UCSD-AML1 (cell line): ENCODE measurements around the gene CP.
"Not testable (repeated sequence)": the region's sequence is repeated elsewhere in the genome, so short reads cannot be mapped to it uniquely, and the experiment has no call there.

Experiments
- DNase-seq: peaks from one replicate; lab custom pipeline; 2025; ENCODE audit not compliant: unreplicated experiment; lab: John Stamatoyannopoulos, UW

CP gene

GRCh38 chr3:149221783-149222517, at the start of gene CP:
CP (minus strand) TSS chr3:149221829; CDS start chr3:149221792, 37 bp downstream.
- DNase-seq = no peak

- DNase-seq = no peak
These were observed 48.6 kb upstream of the CP start for GRCh38 chr3:149270180-149270579.

GRCh38 chr3:149269687-149270086, 48.1 kb upstream of the CP start:
- DNase-seq = no peak

- DNase-seq = no peak
These were observed 45.9 kb upstream of the CP start for GRCh38 chr3:149267565-149267964.

GRCh38 chr3:149266736-149267135, 45.1 kb upstream of the CP start:
- no peak for DNase-seq

- no peak for DNase-seq
These were observed 42.2 kb upstream of the CP start for GRCh38 chr3:149263856-149264255.

GRCh38 chr3:149258714-149259113, 37.1 kb upstream of the CP start:
- no peak for DNase-seq

GRCh38 chr3:149258298-149258697, 36.7 kb upstream of the CP start:
- DNase-seq = no peak

GRCh38 chr3:149252272-149252671, 30.6 kb upstream of the CP start:
- DNase-seq = no peak

- no peak for DNase-seq
These were observed 29.6 kb upstream of the CP start for GRCh38 chr3:149251186-149251585.

GRCh38 chr3:149247929-149248691, 26.5 kb upstream of the CP start:
- DNase-seq = no peak

- DNase-seq = no peak
These were observed 25.5 kb upstream of the CP start for GRCh38 chr3:149247008-149247710.

GRCh38 chr3:149245738-149246451, 24.3 kb upstream of the CP start:
- no peak for DNase-seq

- no peak for DNase-seq
These were observed 21.9 kb upstream of the CP start for GRCh38 chr3:149243540-149243939.

- DNase-seq = no peak
These were observed 17.8 kb upstream of the CP start for GRCh38 chr3:149239357-149239936.

GRCh38 chr3:149238268-149238667, 16.6 kb upstream of the CP start:
- DNase-seq = not testable (repeated sequence)

GRCh38 chr3:149235599-149236424, 14.2 kb upstream of the CP start:
- DNase-seq = no peak

GRCh38 chr3:149234671-149235245, 13.1 kb upstream of the CP start:
- DNase-seq = no peak

- no peak for DNase-seq
These were observed 11.7 kb upstream of the CP start for GRCh38 chr3:149233323-149233722.

GRCh38 chr3:149231871-149232270, 10.2 kb upstream of the CP start:
- no peak for DNase-seq
